ENCODE results near the gene TSPAN9.

DNA sequence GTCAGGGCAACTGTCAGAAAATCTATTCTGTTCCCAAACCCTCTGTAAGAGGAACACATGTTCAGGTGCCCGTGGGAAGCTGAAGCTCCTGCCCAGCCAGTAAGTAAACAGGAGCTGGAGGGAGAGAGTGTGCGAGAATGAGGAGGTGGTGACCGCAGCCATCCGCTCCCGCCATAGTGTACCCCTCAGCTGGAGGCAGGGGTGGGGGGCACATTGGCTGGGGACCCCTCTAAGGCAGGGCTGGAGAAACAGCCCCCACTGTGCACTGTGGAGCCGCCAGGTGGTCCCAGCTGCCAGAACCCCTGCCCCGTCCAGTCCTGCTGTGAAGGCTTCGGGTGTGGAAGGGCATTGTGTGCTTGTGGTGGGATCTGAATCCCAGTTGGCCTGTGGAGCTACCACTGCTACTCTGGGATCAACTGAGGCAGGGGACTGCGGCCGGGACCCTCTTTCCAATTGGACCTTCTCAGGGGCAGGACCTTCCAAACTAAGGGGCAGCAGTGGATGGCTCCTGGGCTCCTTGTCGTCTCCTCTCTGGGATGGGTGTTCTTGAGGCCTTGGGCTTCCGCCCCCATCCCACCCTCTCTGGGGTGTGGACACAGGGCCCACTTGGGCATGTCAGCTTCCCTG lies 59.6 kb downstream of the TSPAN9 start:
- TF ChIP-seq FOXM1 (IDR thresholded peaks at IDR 0.05; ENCODE audit: low read depth): no peak
- TF ChIP-seq POLR2AphosphoS5 (IDR thresholded peaks at IDR 0.05; ENCODE audit: low read depth, low read length): no peak
- no peak for TF ChIP-seq EP300 (IDR thresholded peaks at IDR 0.05; ENCODE audit: borderline replicate concordance in 1 of 2, low read depth in 1 of 2, low read length in 1 of 2)
- TF ChIP-seq CTCF (IDR thresholded peaks at IDR 0.05): no peak
- TF ChIP-seq MXI1 (IDR thresholded peaks at IDR 0.05; ENCODE audit: low read depth, low read length): no peak
- TF ChIP-seq JUND (IDR thresholded peaks at IDR 0.05): no peak
- no peak for TF ChIP-seq SIN3A (IDR thresholded peaks at IDR 0.05; ENCODE audit: borderline replicate concordance, low read depth, low read length)
- no peak for TF ChIP-seq YY1 (IDR thresholded peaks at IDR 0.05; ENCODE audit: low read depth)
- TF ChIP-seq TAF1 (IDR thresholded peaks at IDR 0.05; ENCODE audit: borderline replicate concordance, low read depth, low read length): no peak
- TF ChIP-seq, protein P1, sequence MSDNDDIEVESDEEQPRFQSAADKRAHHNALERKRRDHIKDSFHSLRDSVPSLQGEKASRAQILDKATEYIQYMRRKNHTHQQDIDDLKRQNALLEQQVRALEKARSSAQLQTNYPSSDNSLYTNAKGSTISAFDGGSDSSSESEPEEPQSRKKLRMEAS (IDR thresholded peaks at IDR 0.05; ENCODE audit: low read depth): no peak
- no peak for TF ChIP-seq TCF12 (IDR thresholded peaks at IDR 0.05)

All from SK-N-SH (cell line).